GM12891 (cell line): ENCODE results near the gene IFIH1.

Experiments used
- PAX5 ChIP-seq: IDR thresholded peaks from 2 replicates; pipeline ENCODE4 v1.6.1; 2011; ENCODE audit warnings: low read length, moderate library complexity, mild to moderate bottlenecking; ENCODE audit not compliant: insufficient read depth, severe bottlenecking
- POLR2A ChIP-seq: IDR thresholded peaks from 2 replicates; pipeline ENCODE4 v1.6.1; 2011; ENCODE audit warnings: low read depth, low read length, control low read depth
- POLR2AphosphoS5 ChIP-seq: IDR thresholded peaks from 2 replicates; pipeline ENCODE4 v1.6.1; 2011; ENCODE audit warnings: low read depth, low read length, control low read depth
- SPI1 ChIP-seq: IDR thresholded peaks from 2 replicates; pipeline ENCODE4 v1.6.1; 2011; ENCODE audit warnings: low read depth, low read length, control low read depth
- TAF1 ChIP-seq: IDR thresholded peaks from 2 replicates; pipeline ENCODE4 v1.6.1; 2011; ENCODE audit warnings: low read depth, low read length, control low read depth

- TF ChIP-seq POLR2A (no peak), TAF1 (no peak), POLR2AphosphoS5 (no peak), PAX5 (no peak), SPI1 (no peak)
Measured at GRCh38 chr2:162324953-162325352, 6.5 kb upstream of the IFIH1 start.
